GM19328 (cell line): ENCODE data around the gene SEMA3F.

Experiments
- ATAC-seq: cut with Tn5 transposase; IDR thresholded peaks from one replicate; pipeline ENCODE4 v1.9.1; 2021; ENCODE audit warnings: mild to moderate bottlenecking, moderate library complexity; ENCODE audit not compliant: unreplicated experiment

Gene SEMA3F

DNA sequence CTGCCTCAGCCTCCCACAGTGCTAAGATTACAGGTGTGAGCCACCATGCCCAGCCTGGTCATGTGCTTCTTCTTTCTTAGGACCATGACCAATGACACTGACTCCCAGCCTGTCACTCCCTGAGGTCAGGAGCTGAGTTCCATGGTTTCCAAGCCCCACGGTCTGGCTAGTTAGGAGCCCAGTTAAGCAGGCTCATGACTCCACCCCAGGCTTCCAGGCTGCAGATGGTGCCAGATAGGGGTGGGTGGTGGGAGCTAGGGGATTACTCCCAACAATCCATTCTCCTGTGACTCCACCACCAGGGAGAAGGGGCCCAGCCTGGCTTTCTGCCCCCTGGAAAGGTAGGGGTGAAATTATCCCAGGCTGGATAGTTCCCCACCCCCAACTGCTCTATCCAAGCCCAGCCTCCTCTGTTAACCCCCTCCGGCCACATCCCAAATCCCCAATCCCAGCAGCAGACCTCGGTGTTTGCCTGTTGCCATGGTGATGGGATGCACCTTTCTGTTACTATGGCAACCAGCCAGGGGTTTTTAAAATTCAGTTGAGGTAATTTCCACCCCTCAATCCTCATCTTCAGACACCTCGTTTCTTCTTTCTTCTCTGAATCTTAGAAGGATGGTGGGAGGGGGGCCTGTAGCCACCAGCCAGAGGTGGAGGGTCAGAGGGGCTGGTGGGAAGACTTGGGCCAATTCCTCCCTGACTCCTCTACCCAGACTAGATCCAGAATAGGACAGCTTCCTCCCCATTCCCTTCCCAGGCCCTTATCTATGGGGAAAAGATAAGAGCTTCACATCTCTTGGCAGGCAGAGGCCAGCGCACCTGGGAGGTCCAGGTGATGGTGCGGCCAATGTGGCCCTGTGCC, 22.5 kb upstream of the SEMA3F start:
- no peak for ATAC-seq

GRCh38 chr3:50133283-50133615, 21.9 kb upstream of the SEMA3F start:
- ATAC-seq, result no peak

GRCh38 chr3:50134367-50134766, 20.8 kb upstream of the SEMA3F start:
- ATAC-seq, result no peak

DNA sequence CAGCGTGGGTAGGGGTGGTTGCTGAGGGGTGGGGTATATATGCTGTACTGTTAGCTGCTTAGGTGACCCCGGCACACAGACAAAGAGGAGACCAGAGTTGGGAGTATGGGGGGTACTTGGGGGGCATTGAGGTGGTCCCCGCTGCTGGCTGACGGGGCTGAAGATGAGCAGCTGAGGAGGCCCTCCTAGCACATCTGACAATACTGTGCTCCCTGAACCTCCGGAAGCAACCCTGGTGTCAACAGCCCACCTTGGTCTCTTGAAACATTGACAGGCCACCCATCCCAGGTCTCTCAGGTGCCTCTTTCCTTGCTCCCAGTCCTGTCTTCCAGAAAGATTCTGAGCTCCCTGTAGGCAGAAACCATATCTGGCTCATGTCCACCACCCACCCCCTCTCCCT, 19.2 kb upstream of the SEMA3F start:
- no peak for ATAC-seq

GRCh38 chr3:50136714-50137405, 18.3 kb upstream of the SEMA3F start:
- ATAC-seq, result no peak

- ATAC-seq, result no peak
Observed at GRCh38 chr3:50137531-50137930, 17.6 kb upstream of the SEMA3F start.

GRCh38 chr3:50138266-50139200, 16.6 kb upstream of the SEMA3F start:
- ATAC-seq, result no peak

- ATAC-seq, result no peak
Observed at GRCh38 chr3:50139308-50139707, 15.8 kb upstream of the SEMA3F start.

- no peak for ATAC-seq
Observed at GRCh38 chr3:50139718-50140423, 15.3 kb upstream of the SEMA3F start.

GRCh38 chr3:50140990-50141389, 14.1 kb upstream of the SEMA3F start:
- ATAC-seq, result no peak

DNA sequence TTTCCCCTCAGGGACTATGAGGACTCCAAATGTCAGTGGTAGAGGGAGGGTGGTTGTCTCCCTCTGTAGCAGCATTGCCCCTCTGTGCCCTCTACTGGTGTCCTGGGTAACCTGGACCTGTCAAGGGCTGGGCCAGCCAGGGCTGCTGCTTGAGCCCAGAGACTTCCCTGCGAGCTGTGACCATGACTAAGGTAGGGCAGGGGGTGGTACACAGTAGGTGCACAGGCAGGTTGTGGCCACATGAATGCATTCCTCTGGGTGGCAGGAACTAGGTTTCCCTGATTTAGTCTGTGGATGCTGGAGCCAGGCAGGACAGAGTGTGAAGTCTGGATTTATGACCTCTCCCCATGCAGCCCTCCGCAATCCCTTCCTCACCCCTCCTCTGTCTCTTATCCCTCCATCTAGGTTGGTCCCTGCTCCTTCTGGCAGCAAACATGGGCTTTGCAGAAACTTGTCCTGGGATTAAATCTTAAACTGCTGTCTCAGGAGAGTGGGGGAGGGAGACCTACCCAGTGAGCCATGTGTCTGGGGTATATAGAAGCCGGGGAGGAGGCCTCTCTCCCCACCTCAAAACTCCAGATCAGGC, 8.7 kb upstream of the SEMA3F start:
- no peak for ATAC-seq

DNA sequence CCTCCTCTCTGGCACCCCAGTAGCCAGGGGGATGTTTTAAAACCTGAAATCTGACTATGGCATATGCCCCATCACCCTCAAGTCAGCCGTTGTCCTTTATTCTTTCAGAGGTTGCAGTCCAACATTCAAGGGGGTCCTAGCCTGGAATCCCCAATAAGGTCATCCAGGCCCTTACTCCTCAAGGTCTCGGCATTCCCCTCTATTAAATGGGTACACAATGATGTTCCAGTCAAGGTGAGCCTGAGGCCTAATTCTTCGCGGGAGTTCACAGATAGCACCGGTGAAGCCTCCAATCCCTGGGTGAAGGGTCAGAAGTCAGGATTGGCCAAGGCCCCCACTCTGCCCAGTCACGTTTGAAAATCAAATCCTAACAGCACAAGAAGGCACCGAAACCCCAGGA, 8.1 kb upstream of the SEMA3F start:
- no peak for ATAC-seq

DNA sequence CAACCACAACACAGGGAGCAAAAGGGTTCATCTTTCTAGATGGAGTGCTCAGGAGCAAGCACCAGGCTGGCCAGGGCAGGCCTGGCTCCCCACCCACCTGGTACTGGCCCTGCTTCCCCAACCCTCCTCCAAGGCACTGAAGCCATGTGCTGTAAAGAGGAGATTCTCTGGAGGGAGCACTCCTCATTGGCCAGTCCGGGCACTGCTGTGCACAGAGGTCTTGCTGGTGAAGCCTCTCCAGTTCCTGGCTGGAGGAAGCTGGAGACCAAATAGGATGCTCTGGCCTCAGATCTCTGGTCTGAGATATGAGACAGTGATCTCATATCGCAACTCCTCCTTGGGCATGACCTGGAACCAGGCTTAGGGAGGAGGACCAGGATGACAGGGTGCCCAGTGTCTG, 7.7 kb upstream of the SEMA3F start:
- no peak for ATAC-seq

DNA sequence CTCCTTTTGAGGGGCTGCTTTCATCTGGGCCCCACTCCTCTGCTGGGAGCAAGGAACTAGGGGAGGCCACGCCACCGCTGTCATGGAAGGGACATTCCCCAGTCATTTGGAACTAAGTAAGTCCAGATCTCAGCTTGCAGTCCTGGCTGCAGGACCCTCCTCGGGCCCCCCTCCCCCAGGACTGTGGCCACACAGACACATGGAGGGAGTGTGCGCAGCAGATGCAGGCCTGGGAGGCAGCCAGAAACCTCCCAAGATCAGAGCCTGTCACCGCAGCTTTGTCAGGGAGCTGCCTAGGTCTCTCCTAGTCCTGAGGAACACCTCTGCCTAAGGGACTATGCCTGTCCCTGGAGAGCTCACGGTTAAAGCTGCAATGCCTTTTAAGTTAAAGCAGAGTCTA, 7.3 kb upstream of the SEMA3F start:
- no peak for ATAC-seq

DNA sequence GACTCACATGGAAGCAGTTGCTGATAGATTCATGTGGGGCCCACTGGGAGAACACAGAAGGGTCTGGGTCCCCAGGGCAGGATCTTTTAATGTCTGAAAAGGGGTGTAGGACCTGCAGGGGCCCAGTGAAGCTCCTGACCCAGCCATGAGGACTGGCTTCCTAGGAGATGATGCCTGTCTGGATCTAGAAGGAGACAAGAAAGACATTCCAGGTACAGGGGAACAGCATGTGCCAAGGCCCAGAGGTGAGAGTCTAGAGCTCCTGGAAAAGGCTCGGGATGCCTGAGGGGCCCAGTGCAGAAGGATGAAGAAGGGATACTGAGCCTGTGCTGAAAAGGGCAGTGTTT, 4.7 kb upstream of the SEMA3F start:
- no peak for ATAC-seq

DNA sequence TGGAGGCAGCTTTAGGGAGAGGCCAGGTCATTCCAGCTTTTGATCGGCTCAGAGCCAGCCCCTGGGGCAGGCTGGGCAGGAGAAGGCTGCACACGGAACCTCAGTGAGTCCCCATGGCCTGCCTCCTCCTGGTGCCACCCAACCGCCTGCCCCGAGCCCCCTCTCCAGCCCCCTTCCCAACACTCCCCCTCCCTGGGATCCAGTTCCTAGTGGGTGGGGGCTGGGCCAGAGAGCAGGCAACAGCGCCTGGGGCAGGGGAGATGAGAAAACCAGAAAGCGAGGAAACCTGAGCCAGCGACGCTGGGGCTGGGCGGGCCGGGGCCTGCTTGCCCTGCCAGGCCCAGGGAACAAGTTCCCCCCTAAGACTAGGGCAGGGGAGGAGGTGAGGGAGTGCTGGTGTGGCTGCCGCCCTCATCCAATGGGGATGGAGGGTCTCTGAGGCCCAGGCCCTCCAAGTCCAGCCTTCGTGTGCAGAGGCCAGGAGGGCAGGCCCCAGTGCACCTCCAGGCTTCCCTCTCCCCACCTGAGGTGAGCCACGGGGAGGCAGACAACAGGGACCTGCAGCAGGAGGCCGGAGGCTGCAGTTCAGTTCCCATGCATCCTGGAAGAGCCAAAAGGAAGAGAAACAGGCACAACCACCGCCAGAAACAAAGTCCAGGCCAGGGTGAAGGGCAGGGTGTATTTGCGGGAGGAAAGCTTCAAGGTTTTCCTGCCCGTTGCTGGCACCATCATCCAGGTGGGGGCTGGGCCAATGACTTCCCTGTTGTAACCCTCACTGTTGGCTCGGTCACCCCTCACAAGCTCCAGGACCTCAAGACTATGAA, 4.0 kb upstream of the SEMA3F start:
- ATAC-seq, result no peak

GRCh38 chr3:50151728-50152127, 3.4 kb upstream of the SEMA3F start:
- no peak for ATAC-seq

GRCh38 chr3:50153782-50154475, 1.2 kb upstream of the SEMA3F start:
- ATAC-seq, result no peak

- peak; percentile 31 for ATAC-seq
Observed at GRCh38 chr3:50154476-50154839, 666 bp upstream of the SEMA3F start.
